ENCODE measurements around the gene CCDC97.

DNA sequence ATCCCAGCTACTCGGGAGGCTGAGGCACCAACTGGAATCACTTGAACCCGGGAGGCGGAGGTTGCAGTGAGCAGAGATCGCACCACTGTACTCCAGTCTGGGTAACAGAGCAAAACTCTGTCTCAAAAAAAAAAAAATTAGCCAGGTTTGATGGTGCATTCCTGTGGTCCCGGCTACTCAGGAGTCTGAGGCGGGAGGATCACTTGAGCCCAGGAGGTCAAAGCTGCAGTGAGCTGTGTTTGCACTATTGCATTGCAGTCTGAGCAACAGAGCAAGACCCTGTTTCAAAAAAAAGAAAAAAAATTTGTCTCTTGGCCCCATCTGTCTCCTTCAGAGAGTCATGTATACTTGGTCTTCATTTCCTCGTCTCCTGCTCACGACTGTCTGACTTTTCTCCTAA is 1.6 kb downstream of the CCDC97 start:
- TF ChIP-seq, protein P1, sequence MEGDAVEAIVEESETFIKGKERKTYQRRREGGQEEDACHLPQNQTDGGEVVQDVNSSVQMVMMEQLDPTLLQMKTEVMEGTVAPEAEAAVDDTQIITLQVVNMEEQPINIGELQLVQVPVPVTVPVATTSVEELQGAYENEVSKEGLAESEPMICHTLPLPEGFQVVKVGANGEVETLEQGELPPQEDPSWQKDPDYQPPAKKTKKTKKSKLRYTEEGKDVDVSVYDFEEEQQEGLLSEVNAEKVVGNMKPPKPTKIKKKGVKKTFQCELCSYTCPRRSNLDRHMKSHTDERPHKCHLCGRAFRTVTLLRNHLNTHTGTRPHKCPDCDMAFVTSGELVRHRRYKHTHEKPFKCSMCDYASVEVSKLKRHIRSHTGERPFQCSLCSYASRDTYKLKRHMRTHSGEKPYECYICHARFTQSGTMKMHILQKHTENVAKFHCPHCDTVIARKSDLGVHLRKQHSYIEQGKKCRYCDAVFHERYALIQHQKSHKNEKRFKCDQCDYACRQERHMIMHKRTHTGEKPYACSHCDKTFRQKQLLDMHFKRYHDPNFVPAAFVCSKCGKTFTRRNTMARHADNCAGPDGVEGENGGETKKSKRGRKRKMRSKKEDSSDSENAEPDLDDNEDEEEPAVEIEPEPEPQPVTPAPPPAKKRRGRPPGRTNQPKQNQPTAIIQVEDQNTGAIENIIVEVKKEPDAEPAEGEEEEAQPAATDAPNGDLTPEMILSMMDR (conservative IDR thresholded peaks at IDR 0.05; ENCODE audit: low read length), result no peak
- no peak for TF ChIP-seq EZH2phosphoT487 (IDR thresholded peaks at IDR 0.05; ENCODE audit: borderline replicate concordance, low read depth, low read length)
